HG02571 (cell line): ENCODE data around the gene REV1.

ENCODE experiments used
- ATAC-seq: cut with Tn5 transposase; IDR thresholded peaks from one replicate; pipeline ENCODE4 v1.9.1; 2021; ENCODE audit warnings: mild to moderate bottlenecking, moderate library complexity; ENCODE audit not compliant: unreplicated experiment

REV1 gene

GRCh38 chr2:99404797-99405669 is 84.8 kb downstream of the REV1 start:
- ATAC-seq = no peak

- ATAC-seq = no peak
Measured at GRCh38 chr2:99404039-99404796, 85.6 kb downstream of the REV1 start.

GRCh38 chr2:99403524-99403923 is 86.3 kb downstream of the REV1 start:
- ATAC-seq = no peak

GRCh38 chr2:99403084-99403483 is 86.7 kb downstream of the REV1 start:
- ATAC-seq = no peak

- ATAC-seq = no peak
Measured at GRCh38 chr2:99401841-99402240, 88.0 kb downstream of the REV1 start.

GRCh38 chr2:99399795-99400194 is 90.0 kb downstream of the REV1 start:
- no peak for ATAC-seq

GRCh38 chr2:99399063-99399462 is 90.8 kb downstream of the REV1 start:
- no peak for ATAC-seq

- no peak for ATAC-seq
Measured at GRCh38 chr2:99398303-99398702, 91.5 kb downstream of the REV1 start.

- ATAC-seq = no peak
Measured at GRCh38 chr2:99397266-99397920, 92.4 kb downstream of the REV1 start.

- ATAC-seq = no peak
Measured at GRCh38 chr2:99395589-99396130, 94.2 kb downstream of the REV1 start.

- no peak for ATAC-seq
Measured at GRCh38 chr2:99389946-99390345, 99.9 kb downstream of the REV1 start.

- ATAC-seq = no peak
Measured at GRCh38 chr2:99389371-99389770, 100.4 kb downstream of the REV1 start.

GRCh38 chr2:99388892-99389291 is 100.9 kb downstream of the REV1 start:
- ATAC-seq = no peak

- no peak for ATAC-seq
Measured at GRCh38 chr2:99386011-99386410, 103.8 kb downstream of the REV1 start.

- no peak for ATAC-seq
Measured at GRCh38 chr2:99382143-99382542, 107.7 kb downstream of the REV1 start.

- no peak for ATAC-seq
Measured at GRCh38 chr2:99380376-99381010, 109.3 kb downstream of the REV1 start.

GRCh38 chr2:99377879-99378278 is 111.9 kb downstream of the REV1 start:
- ATAC-seq = no peak

GRCh38 chr2:99376254-99376864 is 113.5 kb downstream of the REV1 start:
- no peak for ATAC-seq

- no peak for ATAC-seq
Measured at GRCh38 chr2:99374747-99375146, 115.1 kb downstream of the REV1 start.

- ATAC-seq = no peak
Measured at GRCh38 chr2:99373144-99373543, 116.7 kb downstream of the REV1 start.
